GM23338 (cell line): ENCODE measurements around the gene NT5DC2. TPM values are rescaled to one million over a fixed set of nuclear protein-coding genes. Genes with fewer than 3 reads are reported as not detected.

Experiments used
- ATAC-seq: fragments of 200-7000 bp; cut with Tn5 transposase; 3 replicates; pipeline ENCODE4 v1.9.1; 2020
- DNase-seq: peaks from one replicate; pipeline ENCODE4 v3.0.0-alpha.2; 2015; ENCODE audit warnings: low spot score
- H2AFZ ChIP-seq: fragments of 200-600 bp; sonication (generic); 2 replicates; pipeline ENCODE4 v1.8.0; 2016; ENCODE audit warnings: antibody characterized with exemption, mild to moderate bottlenecking, moderate library complexity
- H3F3A ChIP-seq: fragments of 200-600 bp; sonication (generic); replicated peaks from 2 replicates; pipeline ENCODE4 v1.8.0; 2017; ENCODE audit warnings: antibody characterized with exemption, mixed run types, low read depth
- H3K27ac ChIP-seq: fragments of 200-600 bp; sonication (generic); 2 replicates; pipeline ENCODE4 v1.6.1; 2016; ENCODE audit warnings: low read depth
- H3K27me3 ChIP-seq: fragments of 200-600 bp; sonication (generic); 2 replicates; pipeline ENCODE4 v1.8.0; 2016; ENCODE audit warnings: mild to moderate bottlenecking, mixed run types, moderate library complexity; ENCODE audit not compliant: insufficient read depth
- H3K36me3 ChIP-seq: fragments of 200-600 bp; sonication (generic); 2 replicates; pipeline ENCODE4 v1.8.0; 2016; ENCODE audit warnings: mild to moderate bottlenecking; ENCODE audit not compliant: insufficient read depth
- H3K4me1 ChIP-seq: fragments of 200-600 bp; sonication (generic); 2 replicates; pipeline ENCODE4 v1.8.0; 2016; ENCODE audit warnings: mild to moderate bottlenecking, moderate library complexity; ENCODE audit not compliant: insufficient read depth
- H3K4me2 ChIP-seq: fragments of 200-600 bp; sonication (generic); 2 replicates; pipeline ENCODE4 v1.7.1; 2017; ENCODE audit warnings: mixed run types
- H3K4me3 ChIP-seq: fragments of 200-600 bp; sonication (generic); 2 replicates; pipeline ENCODE4 v1.6.1; 2016; ENCODE audit warnings: mixed run types
- H3K79me2 ChIP-seq: fragments of 200-600 bp; sonication (generic); replicated peaks from 2 replicates; pipeline ENCODE4 v1.8.0; 2017; ENCODE audit warnings: mild to moderate bottlenecking; ENCODE audit not compliant: insufficient read depth
- H3K9me2 ChIP-seq: fragments of 200-600 bp; sonication (generic); 2 replicates; pipeline ENCODE4 v1.8.0; 2017; ENCODE audit not compliant: insufficient read depth
- H4K20me1 ChIP-seq: fragments of 200-600 bp; sonication (generic); replicated peaks from 2 replicates; pipeline ENCODE4 v1.8.0; 2017; ENCODE audit warnings: mild to moderate bottlenecking; ENCODE audit not compliant: insufficient read depth
- H3K27ac Mint-ChIP-seq: 2 replicates; pipeline ENCODE4 v1.8.0; 2020; ENCODE audit warnings: inconsistent platforms, mild to moderate bottlenecking, moderate library complexity, mixed read lengths
- H3K27me3 Mint-ChIP-seq: 3 replicates; pipeline ENCODE4 v1.8.0; 2022; ENCODE audit warnings: low read depth, mild to moderate bottlenecking, moderate library complexity, mixed read lengths, inconsistent platforms; ENCODE audit not compliant: insufficient read depth, poor library complexity
- H3K36me3 Mint-ChIP-seq: 3 replicates; pipeline ENCODE4 v1.8.0; 2021; ENCODE audit warnings: low read depth, mild to moderate bottlenecking, inconsistent platforms, moderate library complexity, mixed read lengths
- H3K4me1 Mint-ChIP-seq: 3 replicates; pipeline ENCODE4 v1.8.0; 2020; ENCODE audit warnings: mild to moderate bottlenecking, inconsistent platforms, mixed read lengths
- H3K4me3 Mint-ChIP-seq: 3 replicates; pipeline ENCODE4 v1.8.0; 2021; ENCODE audit warnings: moderate library complexity, mild to moderate bottlenecking, inconsistent platforms, mixed read lengths
- H3K9me3 Mint-ChIP-seq: 3 replicates; pipeline ENCODE4 v1.8.0; 2020; ENCODE audit warnings: moderate library complexity, mild to moderate bottlenecking, inconsistent platforms, mixed read lengths
- EZH2 ChIP-seq: fragments of 200-600 bp; sonication (generic); IDR thresholded peaks from one replicate; pipeline ENCODE4 v1.8.0; 2017; ENCODE audit warnings: antibody characterized with exemption, mild to moderate bottlenecking, low read depth; ENCODE audit not compliant: unreplicated experiment
- EZH2phosphoT487 ChIP-seq: fragments of 200-600 bp; sonication (generic); IDR thresholded peaks from one replicate; pipeline ENCODE4 v1.8.1; 2018; ENCODE audit warnings: antibody characterized with exemption; ENCODE audit not compliant: unreplicated experiment
- JUNB ChIP-seq: IDR thresholded peaks from one replicate; pipeline ENCODE4 v1.6.1; 2016; ENCODE audit warnings: antibody characterized with exemption; ENCODE audit not compliant: unreplicated experiment
- NANOG ChIP-seq: IDR thresholded peaks from 2 replicates; pipeline ENCODE4 v1.6.1; 2016; ENCODE audit warnings: antibody characterized with exemption, borderline replicate concordance
- POLR2AphosphoS5 ChIP-seq: IDR thresholded peaks from 2 replicates; pipeline ENCODE4 v1.6.1; 2016; ENCODE audit warnings: antibody characterized with exemption, low read depth
- STAT1 ChIP-seq: IDR thresholded peaks from one replicate; pipeline ENCODE4 v1.6.1; 2016; ENCODE audit warnings: antibody characterized with exemption; ENCODE audit not compliant: unreplicated experiment
- ZNF114 ChIP-seq: fragments of 250-450 bp; sonication (Bioruptor Pico); IDR thresholded peaks from 2 replicates; pipeline ENCODE4 v1.5.0; 2020; ENCODE audit warnings: mild to moderate bottlenecking, moderate library complexity
- polyA plus RNA-seq: library from polyadenylated mRNA; unstranded; fragments of >200 nt; fragmentation: Nextera tagmentation; extraction: Ambion mirVana; gene quantifications from 2 replicates; pipeline ENCODE4 v1.2.1, GENCODE V29; 2016
- total RNA-seq: library from RNA; depleted of rRNA; stranded (reverse); fragments of >200 nt; shearing (Covaris generic); gene quantifications from 2 replicates; pipeline ENCODE4 v1.2.3, GENCODE V29; 2014
- TF ChIP-seq, protein P1 (sequence below): IDR thresholded peaks from 2 replicates; pipeline ENCODE4 v1.6.1; 2016; ENCODE audit warnings: antibody characterized with exemption
- TF ChIP-seq, protein P2 (sequence below): fragments of 250-450 bp; sonication (Bioruptor Pico); IDR thresholded peaks from 2 replicates; pipeline ENCODE4 v1.5.0; 2020; ENCODE audit warnings: mild to moderate bottlenecking, moderate library complexity
- TF ChIP-seq, protein P3 (sequence below): IDR thresholded peaks from one replicate; pipeline ENCODE4 v1.6.1; 2018; ENCODE audit warnings: antibody characterized with exemption; ENCODE audit not compliant: unreplicated experiment
- TF ChIP-seq, protein P4 (sequence below), 2 experiments: fragments of 200-600 bp in 1 of 2; sonication (generic) in 1 of 2; conservative IDR thresholded peaks; 2 replicates each; pipeline versions ENCODE4 v1.5.1 to v1.6.1; 2016 to 2017; ENCODE audit warnings: antibody characterized with exemption in 2 of 2, low read depth in 2 of 2, mild to moderate bottlenecking in 2 of 2, moderate library complexity in 1 of 2

NT5DC2 gene
- total and polyA plus RNA-seq, 2 experiments from 2014 or later = 269 to 324 TPM

DNA sequence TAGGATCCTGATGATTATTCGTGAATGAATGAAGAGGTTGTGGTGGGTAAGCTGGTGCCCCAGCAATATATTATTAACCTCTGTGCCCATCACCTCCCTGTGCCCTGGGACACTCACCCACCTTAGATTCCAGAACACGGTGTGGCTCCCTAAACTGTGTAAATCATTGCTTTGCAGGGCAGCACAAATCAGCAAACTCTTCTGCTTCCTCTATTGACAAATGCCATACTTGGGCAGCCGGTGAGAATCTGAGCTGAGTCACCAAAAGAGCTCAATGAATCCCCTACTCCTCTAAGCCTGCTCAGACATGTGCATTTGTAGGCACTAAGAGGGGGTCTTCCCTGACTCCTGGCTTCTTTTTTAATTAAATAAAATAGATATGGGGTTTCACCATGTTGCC is 18.4 kb upstream of the NT5DC2 start:
- no peak for TF ChIP-seq NANOG
- TF ChIP-seq ZNF114 = no peak
- TF ChIP-seq, protein P1, sequence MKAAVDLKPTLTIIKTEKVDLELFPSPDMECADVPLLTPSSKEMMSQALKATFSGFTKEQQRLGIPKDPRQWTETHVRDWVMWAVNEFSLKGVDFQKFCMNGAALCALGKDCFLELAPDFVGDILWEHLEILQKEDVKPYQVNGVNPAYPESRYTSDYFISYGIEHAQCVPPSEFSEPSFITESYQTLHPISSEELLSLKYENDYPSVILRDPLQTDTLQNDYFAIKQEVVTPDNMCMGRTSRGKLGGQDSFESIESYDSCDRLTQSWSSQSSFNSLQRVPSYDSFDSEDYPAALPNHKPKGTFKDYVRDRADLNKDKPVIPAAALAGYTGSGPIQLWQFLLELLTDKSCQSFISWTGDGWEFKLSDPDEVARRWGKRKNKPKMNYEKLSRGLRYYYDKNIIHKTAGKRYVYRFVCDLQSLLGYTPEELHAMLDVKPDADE = no peak
- TF ChIP-seq, protein P2, sequence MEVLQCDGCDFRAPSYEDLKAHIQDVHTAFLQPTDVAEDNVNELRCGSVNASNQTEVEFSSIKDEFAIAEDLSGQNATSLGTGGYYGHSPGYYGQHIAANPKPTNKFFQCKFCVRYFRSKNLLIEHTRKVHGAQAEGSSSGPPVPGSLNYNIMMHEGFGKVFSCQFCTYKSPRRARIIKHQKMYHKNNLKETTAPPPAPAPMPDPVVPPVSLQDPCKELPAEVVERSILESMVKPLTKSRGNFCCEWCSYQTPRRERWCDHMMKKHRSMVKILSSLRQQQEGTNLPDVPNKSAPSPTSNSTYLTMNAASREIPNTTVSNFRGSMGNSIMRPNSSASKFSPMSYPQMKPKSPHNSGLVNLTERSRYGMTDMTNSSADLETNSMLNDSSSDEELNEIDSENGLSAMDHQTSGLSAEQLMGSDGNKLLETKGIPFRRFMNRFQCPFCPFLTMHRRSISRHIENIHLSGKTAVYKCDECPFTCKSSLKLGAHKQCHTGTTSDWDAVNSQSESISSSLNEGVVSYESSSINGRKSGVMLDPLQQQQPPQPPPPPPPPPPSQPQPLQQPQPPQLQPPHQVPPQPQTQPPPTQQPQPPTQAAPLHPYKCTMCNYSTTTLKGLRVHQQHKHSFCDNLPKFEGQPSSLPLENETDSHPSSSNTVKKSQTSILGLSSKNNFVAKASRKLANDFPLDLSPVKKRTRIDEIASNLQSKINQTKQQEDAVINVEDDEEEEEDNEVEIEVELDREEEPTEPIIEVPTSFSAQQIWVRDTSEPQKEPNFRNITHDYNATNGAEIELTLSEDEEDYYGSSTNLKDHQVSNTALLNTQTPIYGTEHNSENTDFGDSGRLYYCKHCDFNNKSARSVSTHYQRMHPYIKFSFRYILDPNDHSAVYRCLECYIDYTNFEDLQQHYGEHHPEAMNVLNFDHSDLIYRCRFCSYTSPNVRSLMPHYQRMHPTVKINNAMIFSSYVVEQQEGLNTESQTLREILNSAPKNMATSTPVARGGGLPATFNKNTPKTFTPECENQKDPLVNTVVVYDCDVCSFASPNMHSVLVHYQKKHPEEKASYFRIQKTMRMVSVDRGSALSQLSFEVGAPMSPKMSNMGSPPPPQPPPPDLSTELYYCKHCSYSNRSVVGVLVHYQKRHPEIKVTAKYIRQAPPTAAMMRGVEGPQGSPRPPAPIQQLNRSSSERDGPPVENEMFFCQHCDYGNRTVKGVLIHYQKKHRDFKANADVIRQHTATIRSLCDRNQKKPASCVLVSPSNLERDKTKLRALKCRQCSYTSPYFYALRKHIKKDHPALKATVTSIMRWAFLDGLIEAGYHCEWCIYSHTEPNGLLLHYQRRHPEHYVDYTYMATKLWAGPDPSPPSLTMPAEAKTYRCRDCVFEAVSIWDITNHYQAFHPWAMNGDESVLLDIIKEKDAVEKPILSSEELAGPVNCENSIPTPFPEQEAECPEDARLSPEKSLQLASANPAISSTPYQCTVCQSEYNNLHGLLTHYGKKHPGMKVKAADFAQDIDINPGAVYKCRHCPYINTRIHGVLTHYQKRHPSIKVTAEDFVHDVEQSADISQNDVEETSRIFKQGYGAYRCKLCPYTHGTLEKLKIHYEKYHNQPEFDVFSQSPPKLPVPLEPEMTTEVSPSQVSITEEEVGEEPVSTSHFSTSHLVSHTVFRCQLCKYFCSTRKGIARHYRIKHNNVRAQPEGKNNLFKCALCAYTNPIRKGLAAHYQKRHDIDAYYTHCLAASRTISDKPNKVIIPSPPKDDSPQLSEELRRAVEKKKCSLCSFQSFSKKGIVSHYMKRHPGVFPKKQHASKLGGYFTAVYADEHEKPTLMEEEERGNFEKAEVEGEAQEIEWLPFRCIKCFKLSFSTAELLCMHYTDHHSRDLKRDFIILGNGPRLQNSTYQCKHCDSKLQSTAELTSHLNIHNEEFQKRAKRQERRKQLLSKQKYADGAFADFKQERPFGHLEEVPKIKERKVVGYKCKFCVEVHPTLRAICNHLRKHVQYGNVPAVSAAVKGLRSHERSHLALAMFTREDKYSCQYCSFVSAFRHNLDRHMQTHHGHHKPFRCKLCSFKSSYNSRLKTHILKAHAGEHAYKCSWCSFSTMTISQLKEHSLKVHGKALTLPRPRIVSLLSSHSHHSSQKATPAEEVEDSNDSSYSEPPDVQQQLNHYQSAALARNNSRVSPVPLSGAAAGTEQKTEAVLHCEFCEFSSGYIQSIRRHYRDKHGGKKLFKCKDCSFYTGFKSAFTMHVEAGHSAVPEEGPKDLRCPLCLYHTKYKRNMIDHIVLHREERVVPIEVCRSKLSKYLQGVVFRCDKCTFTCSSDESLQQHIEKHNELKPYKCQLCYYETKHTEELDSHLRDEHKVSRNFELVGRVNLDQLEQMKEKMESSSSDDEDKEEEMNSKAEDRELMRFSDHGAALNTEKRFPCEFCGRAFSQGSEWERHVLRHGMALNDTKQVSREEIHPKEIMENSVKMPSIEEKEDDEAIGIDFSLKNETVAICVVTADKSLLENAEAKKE = no peak
- TF ChIP-seq EZH2phosphoT487 = no peak
- no peak for TF ChIP-seq EZH2
- TF ChIP-seq JUNB = no peak
- TF ChIP-seq, protein P3, sequence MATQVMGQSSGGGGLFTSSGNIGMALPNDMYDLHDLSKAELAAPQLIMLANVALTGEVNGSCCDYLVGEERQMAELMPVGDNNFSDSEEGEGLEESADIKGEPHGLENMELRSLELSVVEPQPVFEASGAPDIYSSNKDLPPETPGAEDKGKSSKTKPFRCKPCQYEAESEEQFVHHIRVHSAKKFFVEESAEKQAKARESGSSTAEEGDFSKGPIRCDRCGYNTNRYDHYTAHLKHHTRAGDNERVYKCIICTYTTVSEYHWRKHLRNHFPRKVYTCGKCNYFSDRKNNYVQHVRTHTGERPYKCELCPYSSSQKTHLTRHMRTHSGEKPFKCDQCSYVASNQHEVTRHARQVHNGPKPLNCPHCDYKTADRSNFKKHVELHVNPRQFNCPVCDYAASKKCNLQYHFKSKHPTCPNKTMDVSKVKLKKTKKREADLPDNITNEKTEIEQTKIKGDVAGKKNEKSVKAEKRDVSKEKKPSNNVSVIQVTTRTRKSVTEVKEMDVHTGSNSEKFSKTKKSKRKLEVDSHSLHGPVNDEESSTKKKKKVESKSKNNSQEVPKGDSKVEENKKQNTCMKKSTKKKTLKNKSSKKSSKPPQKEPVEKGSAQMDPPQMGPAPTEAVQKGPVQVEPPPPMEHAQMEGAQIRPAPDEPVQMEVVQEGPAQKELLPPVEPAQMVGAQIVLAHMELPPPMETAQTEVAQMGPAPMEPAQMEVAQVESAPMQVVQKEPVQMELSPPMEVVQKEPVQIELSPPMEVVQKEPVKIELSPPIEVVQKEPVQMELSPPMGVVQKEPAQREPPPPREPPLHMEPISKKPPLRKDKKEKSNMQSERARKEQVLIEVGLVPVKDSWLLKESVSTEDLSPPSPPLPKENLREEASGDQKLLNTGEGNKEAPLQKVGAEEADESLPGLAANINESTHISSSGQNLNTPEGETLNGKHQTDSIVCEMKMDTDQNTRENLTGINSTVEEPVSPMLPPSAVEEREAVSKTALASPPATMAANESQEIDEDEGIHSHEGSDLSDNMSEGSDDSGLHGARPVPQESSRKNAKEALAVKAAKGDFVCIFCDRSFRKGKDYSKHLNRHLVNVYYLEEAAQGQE = no peak
- TF ChIP-seq POLR2AphosphoS5 = no peak
- TF ChIP-seq, protein P4, sequence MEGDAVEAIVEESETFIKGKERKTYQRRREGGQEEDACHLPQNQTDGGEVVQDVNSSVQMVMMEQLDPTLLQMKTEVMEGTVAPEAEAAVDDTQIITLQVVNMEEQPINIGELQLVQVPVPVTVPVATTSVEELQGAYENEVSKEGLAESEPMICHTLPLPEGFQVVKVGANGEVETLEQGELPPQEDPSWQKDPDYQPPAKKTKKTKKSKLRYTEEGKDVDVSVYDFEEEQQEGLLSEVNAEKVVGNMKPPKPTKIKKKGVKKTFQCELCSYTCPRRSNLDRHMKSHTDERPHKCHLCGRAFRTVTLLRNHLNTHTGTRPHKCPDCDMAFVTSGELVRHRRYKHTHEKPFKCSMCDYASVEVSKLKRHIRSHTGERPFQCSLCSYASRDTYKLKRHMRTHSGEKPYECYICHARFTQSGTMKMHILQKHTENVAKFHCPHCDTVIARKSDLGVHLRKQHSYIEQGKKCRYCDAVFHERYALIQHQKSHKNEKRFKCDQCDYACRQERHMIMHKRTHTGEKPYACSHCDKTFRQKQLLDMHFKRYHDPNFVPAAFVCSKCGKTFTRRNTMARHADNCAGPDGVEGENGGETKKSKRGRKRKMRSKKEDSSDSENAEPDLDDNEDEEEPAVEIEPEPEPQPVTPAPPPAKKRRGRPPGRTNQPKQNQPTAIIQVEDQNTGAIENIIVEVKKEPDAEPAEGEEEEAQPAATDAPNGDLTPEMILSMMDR (conservative IDR thresholded peaks at IDR 0.05; ENCODE audit: low read depth in 2 of 2) = no peak
- TF ChIP-seq STAT1 = no peak
- no peaks in the 10 kb centered on the region for H3K9me2 ChIP-seq
- ATAC-seq (no peak), DNase-seq (no peak)
- peaks cover 12% of the 10 kb centered on the region for H3K36me3 ChIP-seq
- no peak overlapping the region for H3K4me3 ChIP-seq
- H3F3A ChIP-seq = no peaks in the 10 kb centered on the region
- no peak overlapping the region for H2AFZ ChIP-seq
- no peaks in the 10 kb centered on the region for H3K79me2 ChIP-seq
- Mint-ChIP-seq H3K27me3 (peaks cover 2% of the 10 kb centered on the region), H3K36me3 (peaks cover 16% of the 10 kb centered on the region; the same call in 2 of the 3 replicates), H3K4me1 (peaks cover 14% of the 10 kb centered on the region; the same call in 2 of the 3 replicates), H3K27ac (peak overlapping the region; percentile 56; the same call in 1 of the 2 replicates), H3K9me3 (no peaks in the 10 kb centered on the region), H3K4me3 (no peak overlapping the region)
- H4K20me1 ChIP-seq = no peaks in the 10 kb centered on the region
- no peak overlapping the region for H3K4me2 ChIP-seq
- no peaks in the 10 kb centered on the region for H3K27me3 ChIP-seq
- H3K4me1 ChIP-seq = peaks cover 6% of the 10 kb centered on the region; the same call in 1 of the 2 replicates
- 0 out of 2 replicates have a peak overlapping the region, but pooled peaks have one; percentile 36 for H3K27ac ChIP-seq
